Fibroblast of villous mesenchyme (primary cell): ENCODE measurements around the gene LRRC27. TPM values are rescaled to one million over a fixed set of nuclear protein-coding genes. Genes with fewer than 3 reads are reported as not detected.

Experiments
- DNase-seq: peaks from one replicate; pipeline ENCODE4 v3.0.0-alpha.2; 2010; ENCODE audit warnings: low read depth
- H3K4me3 ChIP-seq: 2 replicates; pipeline ENCODE4 v1.5.1; 2011; ENCODE audit warnings: low read depth, mild to moderate bottlenecking, low read length
- total RNA-seq: library from RNA; depleted of rRNA; stranded (reverse); fragments of >200 nt; gene quantifications from 2 replicates; pipeline ENCODE4 v1.2.3, GENCODE V29; 2012
- TF ChIP-seq, protein P1 (sequence below): IDR thresholded peaks from 2 replicates; pipeline ENCODE4 v1.5.1; 2012; ENCODE audit warnings: low read depth, mild to moderate bottlenecking, low read length; ENCODE audit not compliant: insufficient read depth

Gene LRRC27
- total RNA-seq, 1 donor: 6.0 TPM

- TF ChIP-seq, protein P1, sequence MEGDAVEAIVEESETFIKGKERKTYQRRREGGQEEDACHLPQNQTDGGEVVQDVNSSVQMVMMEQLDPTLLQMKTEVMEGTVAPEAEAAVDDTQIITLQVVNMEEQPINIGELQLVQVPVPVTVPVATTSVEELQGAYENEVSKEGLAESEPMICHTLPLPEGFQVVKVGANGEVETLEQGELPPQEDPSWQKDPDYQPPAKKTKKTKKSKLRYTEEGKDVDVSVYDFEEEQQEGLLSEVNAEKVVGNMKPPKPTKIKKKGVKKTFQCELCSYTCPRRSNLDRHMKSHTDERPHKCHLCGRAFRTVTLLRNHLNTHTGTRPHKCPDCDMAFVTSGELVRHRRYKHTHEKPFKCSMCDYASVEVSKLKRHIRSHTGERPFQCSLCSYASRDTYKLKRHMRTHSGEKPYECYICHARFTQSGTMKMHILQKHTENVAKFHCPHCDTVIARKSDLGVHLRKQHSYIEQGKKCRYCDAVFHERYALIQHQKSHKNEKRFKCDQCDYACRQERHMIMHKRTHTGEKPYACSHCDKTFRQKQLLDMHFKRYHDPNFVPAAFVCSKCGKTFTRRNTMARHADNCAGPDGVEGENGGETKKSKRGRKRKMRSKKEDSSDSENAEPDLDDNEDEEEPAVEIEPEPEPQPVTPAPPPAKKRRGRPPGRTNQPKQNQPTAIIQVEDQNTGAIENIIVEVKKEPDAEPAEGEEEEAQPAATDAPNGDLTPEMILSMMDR: no peak
Observed at GRCh38 chr10:132328106-132328505, 3.9 kb upstream of the LRRC27 start.

DNA sequence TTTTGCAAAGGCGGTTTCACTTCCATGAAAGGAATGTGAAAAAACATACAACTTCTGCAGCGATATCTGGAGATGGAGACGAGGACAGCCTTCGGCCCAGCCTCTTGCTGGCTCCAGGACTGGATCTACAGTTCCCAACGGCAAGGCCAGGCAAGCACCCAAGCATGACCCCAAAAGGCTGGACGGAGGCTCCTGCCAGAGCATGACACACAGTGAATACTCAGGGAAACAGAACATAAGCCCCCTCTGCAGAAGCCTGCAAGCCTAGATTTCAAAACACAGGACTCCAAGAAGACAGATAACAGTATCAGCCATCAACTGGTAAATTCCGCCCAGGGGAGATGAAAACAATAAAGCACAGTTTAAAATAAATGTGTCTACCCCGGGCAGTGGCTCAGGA lies 3.3 kb upstream of the LRRC27 start:
- TF ChIP-seq, protein P1: no peak
- peak; percentile 39 for DNase-seq
- peak overlapping the region; percentile 80 for H3K4me3 ChIP-seq

More at GRCh38 chr10:132328106-132328505, 3.9 kb upstream of the LRRC27 start:
- no peak for DNase-seq
- no peak overlapping the region for H3K4me3 ChIP-seq

DNA sequence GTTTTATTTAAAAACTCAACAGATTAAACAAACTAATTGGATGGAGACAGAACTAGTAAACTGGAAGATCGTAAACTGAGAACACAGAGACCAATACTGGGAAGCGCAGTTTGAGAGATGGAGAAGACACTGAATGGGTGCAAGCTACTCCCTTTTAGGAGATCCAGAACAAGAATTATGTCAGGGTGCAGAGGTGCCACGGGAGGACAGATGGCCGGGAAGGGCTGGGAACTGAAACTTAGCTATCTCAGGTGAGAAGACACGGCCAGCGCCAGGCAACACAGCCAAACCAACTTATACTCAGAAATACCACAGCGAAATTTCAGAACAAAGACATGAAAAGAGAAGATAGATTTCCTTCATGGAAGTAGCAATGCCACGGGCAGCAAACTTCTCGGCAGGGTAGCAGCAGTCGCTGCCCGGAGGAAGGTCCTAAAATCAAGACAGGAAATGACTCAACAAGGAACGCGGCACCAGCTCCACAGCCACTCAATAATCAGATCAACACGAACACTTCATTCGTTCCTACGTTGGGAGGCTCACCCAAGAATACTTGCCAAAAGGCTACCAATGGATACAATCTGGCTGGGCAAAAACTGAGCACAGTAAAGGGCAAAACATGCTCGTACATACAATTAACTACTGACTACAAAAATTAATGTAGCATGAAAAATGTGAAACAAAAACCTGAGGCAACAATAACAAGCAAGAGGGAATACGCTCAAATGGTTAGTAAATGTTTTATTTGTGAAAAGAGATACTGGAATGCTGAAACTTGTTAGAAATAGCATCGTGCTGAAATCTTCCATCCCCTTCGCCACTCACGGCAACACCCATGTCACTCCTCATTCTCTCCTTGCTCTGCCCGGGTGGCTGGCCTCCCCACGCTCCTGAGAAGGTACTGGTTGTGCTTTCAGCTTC lies 2.2 kb upstream of the LRRC27 start:
- TF ChIP-seq, protein P1: no peak
- peak overlapping the region; percentile 80 for H3K4me3 ChIP-seq
- peak; percentile 72 for DNase-seq

DNA sequence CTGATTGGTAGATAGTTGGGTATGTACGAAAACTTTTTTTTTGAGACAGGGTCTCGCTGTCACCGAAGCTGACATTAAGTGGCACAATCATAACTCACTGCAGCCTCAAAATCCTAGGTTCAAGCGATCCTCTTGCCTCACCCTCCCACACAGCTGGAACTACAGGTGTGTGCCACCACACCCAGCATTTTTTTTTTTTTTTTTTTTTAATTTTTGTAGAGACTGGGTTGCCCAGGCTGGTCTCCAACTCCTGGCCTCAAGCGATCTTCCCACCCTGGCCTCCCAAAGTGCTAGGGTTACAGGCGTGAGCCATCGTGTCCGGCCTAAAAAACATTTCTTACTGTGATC lies 1.5 kb upstream of the LRRC27 start:
- TF ChIP-seq, protein P1: no peak
- H3K4me3 ChIP-seq: peak overlapping the region; percentile 80
- DNase-seq: no peak

- H3K4me3 ChIP-seq: peak overlapping the region; percentile 85
- TF ChIP-seq, protein P1: no peak
- DNase-seq: peak; percentile 20
Observed at GRCh38 chr10:132332433-132332754, 401 bp downstream of the LRRC27 start.

DNA sequence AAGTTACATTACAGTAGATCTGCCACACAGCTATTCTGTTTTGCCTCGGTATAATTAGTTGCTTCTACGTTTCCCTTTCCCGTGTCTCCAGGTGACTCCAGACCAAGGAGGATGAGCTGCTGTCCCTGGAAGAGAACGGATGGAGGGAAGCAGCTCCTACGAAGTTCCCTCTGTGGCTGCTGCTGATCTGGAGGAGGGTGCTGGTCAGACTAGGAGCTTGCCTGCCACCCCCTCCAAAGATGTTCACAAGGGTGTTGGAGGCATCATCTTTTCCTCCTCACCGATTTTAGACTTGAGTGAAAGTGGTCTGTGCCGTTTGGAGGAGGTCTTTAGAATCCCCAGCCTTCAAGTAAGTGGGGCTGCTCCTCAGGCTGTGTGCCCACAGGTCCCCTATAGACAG lies 1.4 kb downstream of the LRRC27 start:
- DNase-seq: no peak
- TF ChIP-seq, protein P1: no peak
- H3K4me3 ChIP-seq: no peak overlapping the region

GRCh38 chr10:132334631-132335188 lies 2.7 kb downstream of the LRRC27 start:
- DNase-seq: no peak
- TF ChIP-seq, protein P1: no peak

More at GRCh38 chr10:132334631-132335188, 2.7 kb downstream of the LRRC27 start:
- no peak overlapping the region for H3K4me3 ChIP-seq
